Common myeloid progenitor, CD34-positive (primary cell): ENCODE measurements around the gene MSL1.

Source experiments
- CTCF ChIA-PET: fragments of 350-600 bp; sonication (Branson Sonifier 250); formaldehyde crosslinking; loops from one replicate; lab custom pipeline; 2021; ENCODE audit warnings: antibody characterized with exemption; lab: Charles Lee
- POLR2A ChIA-PET: fragments of 350-600 bp; sonication (Branson Sonifier 250); formaldehyde crosslinking; loops from one replicate; lab custom pipeline; 2021; ENCODE audit warnings: antibody characterized with exemption; lab: Charles Lee
- DNase-seq, 3 donors: peaks; one replicate each; pipeline versions ENCODE4 v3.0.0 to v3.0.0-alpha.2; 2013
- H3K27ac ChIP-seq, 2 experiments: 1 replicate in 1 of 2; 2 replicates in 1 of 2; pipeline ENCODE4 v1.7.0; 2013; ENCODE audit warnings: inconsistent platforms in 2 of 2, low read length in 2 of 2, mild to moderate bottlenecking in 2 of 2, low read depth in 1 of 2, moderate library complexity in 1 of 2; ENCODE audit not compliant: severe bottlenecking in 2 of 2, insufficient read depth in 1 of 2, poor library complexity in 1 of 2
- H3K27me3 ChIP-seq, 5 experiments: replicated peaks in 2 of 5; 1 replicate in 3 of 5; 2 replicates in 2 of 5; pipeline versions ENCODE4 v1.6.1 to v1.7.0; 2013; ENCODE audit warnings: low read length in 4 of 5, mild to moderate bottlenecking in 2 of 5, moderate library complexity in 2 of 5, inconsistent platforms in 1 of 5; ENCODE audit not compliant: insufficient read depth in 5 of 5, control insufficient read depth in 4 of 5
- H3K36me3 ChIP-seq, 4 experiments: 1 replicate in 2 of 4; 2 replicates in 2 of 4; pipeline versions ENCODE4 v1.6.1 to v1.7.0; 2013; ENCODE audit warnings: low read length in 3 of 4, control low read depth in 1 of 4, mild to moderate bottlenecking in 1 of 4; ENCODE audit not compliant: control insufficient read depth in 4 of 4, insufficient read depth in 4 of 4
- H3K4me1 ChIP-seq, 4 experiments: 1 replicate in 3 of 4; 2 replicates in 1 of 4; pipeline versions ENCODE4 v1.6.1 to v1.7.1; 2013; ENCODE audit warnings: low read length in 3 of 4, mild to moderate bottlenecking in 3 of 4, control low read depth in 1 of 4, inconsistent platforms in 1 of 4, moderate library complexity in 1 of 4; ENCODE audit not compliant: control insufficient read depth in 4 of 4, insufficient read depth in 4 of 4; ENCODE audit errors: control extremely low read depth in 1 of 4
- H3K4me3 ChIP-seq, 7 experiments: 1 replicate in 4 of 7; 2 replicates in 3 of 7; pipeline versions ENCODE4 v1.5.1 to v1.7.0; 2013; ENCODE audit warnings: mild to moderate bottlenecking in 7 of 7, low read length in 6 of 7, moderate library complexity in 6 of 7, inconsistent platforms in 2 of 7, low read depth in 2 of 7, control low read depth in 1 of 7; ENCODE audit not compliant: insufficient read depth in 4 of 7, control insufficient read depth in 1 of 7; ENCODE audit errors: extremely low read depth in 1 of 7
- H3K9me3 ChIP-seq, 5 experiments: 1 replicate in 4 of 5; 2 replicates in 1 of 5; pipeline versions ENCODE4 v1.6.1 to v1.7.1; 2013; ENCODE audit warnings: low read length in 4 of 5, mild to moderate bottlenecking in 2 of 5, inconsistent platforms in 1 of 5, low read depth in 1 of 5, moderate library complexity in 1 of 5; ENCODE audit not compliant: control insufficient read depth in 4 of 5, insufficient read depth in 2 of 5; ENCODE audit errors: control extremely low read depth in 1 of 5
- WGBS: methylation state at CpG from one replicate; pipeline ENCODE4 v1.1.5; 2013; ENCODE audit not compliant: insufficient coverage; 5-methylcytosine and 5-hydroxymethylcytosine counted together

Gene MSL1

DNA sequence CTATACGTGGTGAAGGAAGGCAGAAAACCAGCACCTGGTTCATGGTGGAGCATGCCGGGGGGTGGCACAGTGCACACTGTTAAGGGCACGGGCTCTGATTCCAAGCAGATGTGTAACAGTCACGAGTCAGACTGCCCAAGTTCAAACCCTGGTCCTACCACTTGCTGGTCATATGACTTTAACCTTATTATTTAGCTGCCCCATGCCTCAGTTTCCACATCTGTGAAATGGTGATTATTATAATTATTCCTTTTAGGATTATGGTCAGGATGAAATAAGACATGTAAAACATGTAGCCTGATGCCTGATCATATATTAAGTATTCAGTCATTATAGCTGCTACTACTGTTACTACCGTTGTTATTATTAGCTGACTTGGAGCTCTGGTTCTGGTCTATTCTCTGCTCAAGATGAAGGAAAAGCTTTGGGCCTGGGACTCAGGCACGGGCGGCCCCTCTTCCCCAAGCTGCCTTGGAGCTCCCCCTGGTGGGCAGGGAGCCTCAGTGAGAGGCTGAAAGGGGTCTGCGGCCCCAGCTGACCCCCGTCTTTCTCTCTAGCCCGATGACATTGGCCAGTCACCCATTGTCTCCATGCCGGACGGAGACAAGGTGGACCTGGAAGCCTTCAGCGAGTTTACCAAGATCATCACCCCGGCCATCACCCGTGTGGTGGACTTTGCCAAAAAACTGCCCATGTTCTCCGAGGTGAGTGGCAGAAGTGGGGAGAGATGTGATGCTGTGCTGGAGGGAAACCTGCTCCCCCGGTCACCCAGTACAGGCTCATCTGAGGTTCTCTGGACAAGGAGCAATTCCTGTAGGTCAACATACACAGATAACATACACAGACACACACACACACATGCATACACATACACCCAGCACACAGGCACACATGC, 35.4 kb upstream of the MSL1 start:
- Histone ChIP-seq H3K4me1 (no peaks in the 10 kb centered on the region), H3K27ac (no peak overlapping the region), H3K27me3 (no peaks in the 10 kb centered on the region), H3K9me3 (no peaks in the 10 kb centered on the region), H3K36me3 (peaks cover 31 to 67% (median 43%) of the 10 kb centered on the region in 4 experiments), H3K4me3 (no peak overlapping the region)
- POLR2A ChIA-PET = no interaction called here
- CTCF ChIA-PET = interaction anchor here (0.7 to 5.2 kb wide), 26 partner anchors 11 to 82 kb away, joined by 3 to 71 read pairs (median 9); partner anchors contain the start of genes CSF3, MED24, NR1D1 and THRA
- WGBS = 73% methylated on average over 9 of the region's 17 CpGs
- DNase-seq = peak; percentile 58 to 79 (median 75)

DNA sequence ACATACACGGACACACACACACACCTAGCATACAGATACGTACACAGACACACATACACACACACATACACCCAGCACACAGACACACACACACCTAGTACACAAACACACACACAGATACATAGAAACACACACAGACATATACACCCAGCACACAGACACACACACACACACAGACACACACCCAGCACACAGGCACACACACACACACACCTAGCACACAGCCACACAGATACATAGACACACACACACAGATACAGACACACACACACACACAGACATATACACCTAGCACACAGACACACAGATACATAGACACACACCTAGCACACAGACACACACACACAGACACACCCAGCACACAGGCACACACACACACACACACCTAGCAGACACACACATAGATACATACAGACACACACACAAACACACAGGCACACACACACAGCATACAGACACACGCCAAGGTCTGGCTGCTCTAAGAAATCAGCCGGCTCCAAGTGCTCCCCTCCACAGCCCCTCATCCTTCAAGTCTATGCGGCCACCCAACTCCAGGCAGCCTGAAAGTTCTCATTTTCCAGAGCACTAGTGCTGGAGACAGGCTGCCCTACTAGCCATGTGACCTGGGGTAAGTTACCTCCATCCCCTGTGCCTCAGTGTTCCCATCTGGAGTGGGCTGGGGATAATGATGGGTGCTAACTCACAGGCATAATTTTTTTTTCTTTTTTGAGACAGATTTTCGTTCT, 34.5 kb upstream of the MSL1 start:
- H3K9me3 ChIP-seq = no peaks in the 10 kb centered on the region
- H3K36me3 ChIP-seq = peaks cover 31 to 73% (median 43%) of the 10 kb centered on the region in 4 experiments
- ChIA-PET POLR2A (no interaction called here), CTCF (interaction anchor here (1.1 to 3.8 kb wide), 11 partner anchors 11 to 72 kb away, joined by 3 to 71 read pairs (median 13); partner anchors contain the start of genes CSF3 and THRA)
- no peaks in the 10 kb centered on the region for H3K4me1 ChIP-seq
- H3K27ac ChIP-seq = no peak overlapping the region
- no peak for DNase-seq
- H3K27me3 ChIP-seq = no peaks in the 10 kb centered on the region
- no peak overlapping the region for H3K4me3 ChIP-seq
- 96% methylated on average over 6 of the region's 6 CpGs for WGBS

DNA sequence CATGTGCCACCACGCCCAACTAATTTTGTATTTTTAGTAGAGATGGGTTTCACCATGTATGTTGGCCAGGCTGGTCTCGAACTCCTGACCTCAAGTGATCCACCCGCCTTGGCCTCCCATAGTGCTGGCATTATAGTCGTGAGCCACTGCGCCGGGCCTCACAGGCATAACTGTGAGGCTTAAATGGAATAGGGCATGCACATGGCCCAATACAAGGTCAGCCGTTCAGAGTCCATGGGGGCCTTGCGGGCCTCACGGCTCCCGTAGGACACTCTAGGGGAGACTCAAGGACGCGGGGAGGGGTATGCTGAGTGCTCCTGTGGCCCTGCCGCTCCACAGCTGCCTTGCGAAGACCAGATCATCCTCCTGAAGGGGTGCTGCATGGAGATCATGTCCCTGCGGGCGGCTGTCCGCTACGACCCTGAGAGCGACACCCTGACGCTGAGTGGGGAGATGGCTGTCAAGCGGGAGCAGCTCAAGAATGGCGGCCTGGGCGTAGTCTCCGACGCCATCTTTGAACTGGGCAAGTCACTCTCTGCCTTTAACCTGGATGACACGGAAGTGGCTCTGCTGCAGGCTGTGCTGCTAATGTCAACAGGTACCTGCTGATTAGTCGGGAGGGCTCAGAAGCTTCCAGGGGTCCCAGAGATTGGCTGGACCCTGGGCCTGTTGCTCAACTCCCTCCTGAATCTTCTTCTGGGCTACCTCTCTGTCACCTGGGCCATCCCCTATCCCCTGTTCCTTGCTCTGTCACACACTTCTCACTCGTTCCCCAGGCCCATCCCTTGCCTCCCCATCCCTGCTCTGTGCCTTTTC, 33.7 kb upstream of the MSL1 start:
- POLR2A ChIA-PET = no interaction called here
- DNase-seq = no peak
- 96% methylated on average over 28 of the region's 28 CpGs for WGBS
- peaks cover 31 to 78% (median 48%) of the 10 kb centered on the region in 4 experiments for H3K36me3 ChIP-seq
- no peaks in the 10 kb centered on the region for H3K27me3 ChIP-seq
- CTCF ChIA-PET = interaction anchor here (1.0 to 2.0 kb wide), 4 partner anchors 13 to 34 kb away, joined by 3 to 8 read pairs (median 4); partner anchors contain the start of gene MED24
- H3K27ac ChIP-seq = no peak overlapping the region
- H3K9me3 ChIP-seq = no peaks in the 10 kb centered on the region
- H3K4me3 ChIP-seq = no peak overlapping the region
- H3K4me1 ChIP-seq = no peaks in the 10 kb centered on the region

DNA sequence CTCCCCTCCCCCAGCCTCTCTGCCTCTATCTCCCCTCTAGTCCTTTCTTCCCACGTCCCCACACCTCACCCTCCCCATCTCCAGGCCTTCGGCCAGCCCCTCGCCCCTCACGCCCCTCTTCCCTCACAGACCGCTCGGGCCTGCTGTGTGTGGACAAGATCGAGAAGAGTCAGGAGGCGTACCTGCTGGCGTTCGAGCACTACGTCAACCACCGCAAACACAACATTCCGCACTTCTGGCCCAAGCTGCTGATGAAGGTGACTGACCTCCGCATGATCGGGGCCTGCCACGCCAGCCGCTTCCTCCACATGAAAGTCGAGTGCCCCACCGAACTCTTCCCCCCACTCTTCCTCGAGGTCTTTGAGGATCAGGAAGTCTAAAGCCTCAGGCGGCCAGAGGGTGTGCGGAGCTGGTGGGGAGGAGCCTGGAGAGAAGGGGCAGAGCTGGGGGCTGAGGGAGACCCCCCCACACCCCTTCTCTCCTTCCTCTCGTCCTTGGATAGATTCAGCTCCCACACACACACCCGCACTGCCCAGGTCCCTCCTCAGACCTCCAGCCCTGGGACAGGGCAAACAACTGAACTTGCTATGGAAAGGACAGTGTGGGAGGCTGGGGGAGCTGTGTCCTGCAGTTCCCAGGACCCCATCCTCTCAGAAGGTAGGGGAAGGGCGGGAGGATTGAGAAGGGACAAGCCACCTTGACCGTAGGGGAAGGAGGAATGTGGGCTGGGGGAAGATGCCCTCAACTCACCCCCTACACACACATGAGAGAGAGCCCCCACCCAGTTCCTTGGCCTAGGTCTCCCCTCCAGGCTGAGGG, 32.5 kb upstream of the MSL1 start:
- Histone ChIP-seq H3K9me3 (no peaks in the 10 kb centered on the region), H3K4me3 (no peak overlapping the region), H3K4me1 (no peaks in the 10 kb centered on the region), H3K27ac (no peak overlapping the region), H3K36me3 (peaks cover 27 to 80% (median 49%) of the 10 kb centered on the region in 4 experiments), H3K27me3 (no peaks in the 10 kb centered on the region)
- no peak for DNase-seq
- POLR2A ChIA-PET = no interaction called here
- 96% methylated on average over 21 of the region's 26 CpGs for WGBS
- CTCF ChIA-PET = interaction anchor here (0.6 to 2.0 kb wide), 10 partner anchors 11 to 73 kb away, joined by 3 to 8 read pairs (median 3); partner anchors contain the start of genes MED24, NR1D1 and THRA

DNA sequence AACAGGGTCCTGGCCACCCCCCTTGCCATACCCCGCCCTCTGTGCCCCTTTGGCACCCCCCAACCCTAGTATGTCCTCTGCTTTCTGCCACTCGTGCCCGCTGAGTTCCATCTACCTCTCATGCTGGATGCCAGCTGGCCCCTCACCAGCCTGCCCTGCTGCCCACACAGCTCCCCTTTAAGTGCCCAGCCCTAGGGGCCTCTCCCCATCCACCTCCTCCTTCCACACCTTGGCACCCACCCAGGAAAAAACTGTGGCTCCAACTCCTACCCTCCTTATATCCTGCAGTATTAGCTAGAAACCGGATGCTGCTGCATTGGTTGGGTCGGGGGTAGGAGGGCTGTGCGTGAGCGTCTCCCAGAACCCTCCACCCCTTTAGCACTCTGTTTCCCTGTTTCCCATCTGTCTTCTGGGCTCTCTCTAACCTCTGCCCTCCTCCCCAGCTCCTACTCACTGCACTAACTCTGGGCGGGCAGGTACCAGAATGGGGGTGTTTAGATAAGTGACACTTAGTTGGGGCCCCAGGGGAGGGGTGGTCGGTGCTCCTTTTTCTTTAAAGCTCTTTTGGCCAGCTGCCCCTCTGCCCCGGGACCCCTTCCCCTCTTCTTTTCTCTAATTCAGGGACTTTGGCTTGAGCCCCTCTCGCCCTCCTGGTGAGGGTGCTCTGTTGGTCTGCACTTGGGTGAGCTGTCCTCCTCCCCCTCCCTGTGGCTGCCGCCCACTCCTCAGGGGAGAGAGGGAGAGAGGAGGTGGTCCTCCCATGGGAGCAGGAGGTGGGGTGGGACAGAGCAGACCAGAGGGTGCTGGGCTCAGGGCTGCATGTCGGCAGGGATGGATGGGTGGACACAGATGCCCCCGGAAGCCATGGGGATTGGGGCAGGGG, 31.3 kb upstream of the MSL1 start:
- Histone ChIP-seq H3K4me1 (peaks cover 0 to 1% (median 0%) of the 10 kb centered on the region in 4 experiments), H3K4me3 (no peak overlapping the region), H3K36me3 (peaks cover 21 to 80% (median 47%) of the 10 kb centered on the region in 4 experiments), H3K27me3 (no peaks in the 10 kb centered on the region), H3K27ac (no peak overlapping the region), H3K9me3 (no peaks in the 10 kb centered on the region)
- WGBS = 98% methylated on average over 10 of the region's 14 CpGs
- ChIA-PET POLR2A (no interaction called here), CTCF (interaction anchor here (0.6 to 1.4 kb wide), 10 partner anchors 10 to 77 kb away, joined by 3 to 5 read pairs (median 3); partner anchors contain the start of gene NR1D1)
- no peak for DNase-seq
